Inferior parietal cortex (tissue), 1 donor: ENCODE measurements around the gene ARPC5L.
"Not testable (repeated sequence)": the region's sequence is repeated elsewhere in the genome, so short reads cannot be mapped to it uniquely, and the experiment has no call there.

ENCODE experiments used
- DNase-seq: peaks from one replicate; pipeline ENCODE4 v3.0.0-alpha.2; 2016; ENCODE audit errors: extremely low spot score

ARPC5L gene

DNA sequence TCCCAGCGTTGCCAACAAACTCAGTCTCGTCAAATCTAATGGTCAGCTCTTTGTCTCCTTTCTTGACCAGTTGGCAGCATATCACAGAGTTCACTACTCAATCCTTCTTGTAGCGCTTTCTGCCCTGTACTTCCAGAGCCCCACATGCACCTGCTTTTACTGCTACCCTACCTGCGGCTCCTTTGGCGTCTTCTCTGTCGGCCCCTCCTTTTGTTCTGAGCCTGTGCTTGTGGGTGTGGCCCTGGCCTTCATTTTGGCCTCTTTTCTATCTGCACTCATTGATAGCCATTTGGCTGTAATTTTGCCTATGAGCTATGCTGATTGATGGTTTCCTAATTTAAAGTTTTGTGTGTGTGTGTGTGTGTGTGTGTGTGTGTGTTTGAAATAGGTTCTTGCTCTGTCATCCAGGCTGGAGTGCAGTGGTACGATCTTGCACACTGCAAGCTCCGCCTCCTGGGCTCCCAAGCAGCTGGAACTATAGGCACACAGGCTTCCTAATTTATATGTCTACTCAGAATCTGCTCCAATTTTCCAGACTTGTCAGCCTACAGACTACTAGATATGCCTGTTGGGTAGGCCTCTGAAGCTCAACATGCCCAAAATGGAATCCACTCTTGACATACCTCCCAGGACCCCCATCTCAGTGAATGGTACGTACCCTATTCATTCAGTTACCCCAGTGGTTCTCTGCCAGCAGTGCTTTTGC lies 32.3 kb downstream of the ARPC5L start:
- no peak for DNase-seq

DNA sequence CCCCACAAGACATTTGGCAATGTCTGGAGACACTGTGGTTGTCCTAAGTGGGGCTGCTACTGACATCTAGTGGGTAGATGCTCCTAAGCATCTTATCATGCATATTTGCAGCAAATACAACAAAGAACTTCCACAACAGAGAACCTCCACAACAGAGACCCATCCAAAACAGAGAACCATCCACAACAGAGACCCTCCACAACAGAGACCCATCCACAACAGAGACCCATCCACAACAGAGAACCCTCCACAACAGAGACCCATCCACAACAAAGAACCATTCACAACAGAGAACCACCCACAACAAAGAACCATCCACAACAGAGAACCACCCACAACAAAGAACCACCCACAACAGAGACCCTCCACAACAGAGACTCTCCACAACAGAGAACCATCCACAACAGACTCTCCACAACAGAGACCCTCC lies 32.8 kb downstream of the ARPC5L start:
- peak; percentile 62 for DNase-seq

DNA sequence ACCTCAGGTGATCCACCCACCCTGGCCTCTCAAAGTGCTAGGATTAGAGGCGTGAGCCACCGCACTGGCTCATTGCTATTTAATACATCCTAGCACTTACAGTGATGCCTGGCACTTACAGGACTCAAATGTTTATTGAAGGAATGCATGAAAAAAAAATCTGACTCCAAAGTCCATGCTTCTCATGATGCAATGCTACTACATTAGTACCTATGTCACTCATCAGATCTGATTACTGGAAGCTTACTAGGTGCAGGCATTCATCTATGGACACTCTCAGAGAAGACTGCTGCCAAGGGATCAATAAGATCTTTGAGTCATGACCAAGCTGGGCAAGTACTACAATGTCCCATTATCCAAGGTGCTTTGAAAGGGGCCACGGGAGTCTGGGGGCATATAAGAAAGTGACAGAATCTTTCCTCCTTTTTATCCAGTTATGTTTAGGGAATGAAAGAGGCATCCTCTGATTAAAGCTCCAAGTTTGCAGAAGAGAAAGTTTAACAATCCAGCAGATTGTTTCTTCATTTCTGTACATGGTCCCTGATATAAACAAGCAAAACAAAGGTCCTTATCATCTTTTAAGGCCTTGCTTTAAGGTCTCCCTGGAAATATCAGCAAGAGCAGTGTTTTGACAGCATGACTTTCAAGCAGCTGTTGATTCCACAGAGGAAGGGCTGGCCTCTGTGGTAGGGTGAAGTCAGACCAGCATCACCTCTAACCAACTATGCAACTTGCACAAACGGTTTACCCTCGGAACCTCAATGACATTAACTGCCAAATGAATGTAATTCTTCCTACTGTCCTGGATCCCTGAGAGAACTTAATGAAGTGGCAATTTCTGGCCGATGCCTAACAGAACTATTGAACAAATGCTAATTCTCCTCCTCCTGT lies 35.9 kb downstream of the ARPC5L start:
- DNase-seq = no peak

DNA sequence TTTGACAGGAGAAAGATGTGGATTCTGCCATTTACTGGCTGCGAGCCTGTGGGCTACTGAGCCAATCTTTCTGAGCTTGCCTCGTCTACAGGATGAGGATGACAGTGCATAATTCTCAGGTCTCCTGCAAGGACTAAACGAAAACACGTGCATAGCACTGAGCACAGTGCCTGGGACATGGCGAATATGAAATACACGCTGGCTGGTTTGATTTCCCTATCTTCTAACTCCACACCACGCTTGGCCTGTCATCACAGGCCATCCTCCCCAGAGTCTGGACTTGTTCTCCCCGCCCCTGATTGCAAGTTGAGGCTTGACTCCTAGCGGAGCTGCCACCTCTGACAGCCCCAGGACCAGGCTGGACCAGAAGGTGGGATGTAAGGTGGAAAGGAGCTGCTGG lies 37.9 kb downstream of the ARPC5L start:
- DNase-seq = no peak

DNA sequence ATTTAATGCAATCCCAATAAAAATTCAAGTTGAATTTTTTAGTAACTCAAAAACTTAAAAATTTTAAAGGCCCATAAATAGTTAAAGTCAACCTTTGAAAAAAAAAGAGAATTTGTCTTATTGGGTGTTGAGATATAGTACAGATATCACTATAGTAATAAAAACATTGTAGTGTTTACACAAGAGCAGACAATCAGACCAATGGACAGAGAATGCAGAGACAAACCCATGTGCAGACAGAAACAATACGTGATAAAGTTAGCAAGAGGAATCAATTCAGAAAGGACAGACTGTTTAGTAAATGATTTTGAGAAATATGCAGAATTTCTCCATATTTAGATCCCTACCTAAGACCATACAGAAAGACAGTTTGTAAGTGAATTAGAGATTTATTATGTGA lies 45.0 kb downstream of the ARPC5L start:
- no peak for DNase-seq

DNA sequence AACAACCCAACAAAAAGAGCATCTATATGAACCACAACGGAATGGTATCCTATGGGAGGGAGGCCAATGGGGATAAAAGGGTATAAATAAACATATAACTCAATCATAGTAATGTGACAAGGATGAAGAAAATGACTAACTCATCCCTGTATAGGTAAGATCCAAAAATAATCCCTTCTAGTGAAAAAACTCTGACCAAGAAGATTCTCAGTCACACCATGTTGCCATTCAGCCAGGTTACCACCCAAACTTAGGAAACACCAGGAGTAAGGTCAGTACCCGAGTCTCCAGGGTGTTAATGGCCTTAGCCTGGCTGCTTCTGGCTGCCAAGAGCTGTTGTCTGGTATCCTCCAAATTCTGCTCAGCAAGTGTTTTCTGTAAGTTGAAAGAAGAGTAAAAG lies 46.2 kb downstream of the ARPC5L start:
- no peak for DNase-seq

DNA sequence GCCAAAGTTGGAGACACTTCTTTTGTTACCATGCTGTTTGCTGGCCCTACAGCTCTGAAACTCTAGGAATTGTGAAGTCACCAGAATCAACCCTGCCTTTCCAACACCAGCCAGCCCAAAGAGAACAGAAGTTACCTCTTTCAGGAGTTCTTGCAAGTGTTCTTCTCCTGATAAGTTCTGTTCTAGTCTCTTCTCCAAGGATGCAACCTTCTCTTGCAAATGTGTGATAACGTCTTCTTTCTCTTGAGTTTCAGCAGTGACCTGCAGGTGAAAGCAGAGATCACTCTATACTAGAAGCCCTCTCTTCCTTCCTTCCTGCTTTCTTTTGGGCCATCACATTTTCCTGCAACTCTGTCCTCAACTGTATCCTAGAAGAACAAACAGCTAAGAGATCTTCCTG lies 49.8 kb downstream of the ARPC5L start:
- DNase-seq = no peak

DNA sequence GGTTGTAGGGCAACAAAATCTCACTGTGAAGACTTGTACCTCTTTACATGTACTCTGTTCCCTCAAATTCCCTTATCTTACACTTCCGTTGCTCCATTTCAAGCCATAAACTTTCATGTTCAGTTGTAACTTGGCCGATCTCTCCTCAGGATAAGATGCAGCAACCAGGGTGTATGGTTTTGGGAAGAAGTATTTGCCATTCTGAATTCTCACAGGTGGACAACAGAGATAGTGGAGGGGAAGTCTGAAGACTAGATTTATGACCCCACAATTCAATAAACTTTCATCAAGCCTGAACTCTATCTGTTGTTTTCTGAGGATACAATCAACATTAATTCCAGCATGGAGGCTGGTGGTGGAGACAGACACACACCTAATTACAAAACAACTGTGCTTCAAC lies 51.4 kb downstream of the ARPC5L start:
- DNase-seq = no peak

DNA sequence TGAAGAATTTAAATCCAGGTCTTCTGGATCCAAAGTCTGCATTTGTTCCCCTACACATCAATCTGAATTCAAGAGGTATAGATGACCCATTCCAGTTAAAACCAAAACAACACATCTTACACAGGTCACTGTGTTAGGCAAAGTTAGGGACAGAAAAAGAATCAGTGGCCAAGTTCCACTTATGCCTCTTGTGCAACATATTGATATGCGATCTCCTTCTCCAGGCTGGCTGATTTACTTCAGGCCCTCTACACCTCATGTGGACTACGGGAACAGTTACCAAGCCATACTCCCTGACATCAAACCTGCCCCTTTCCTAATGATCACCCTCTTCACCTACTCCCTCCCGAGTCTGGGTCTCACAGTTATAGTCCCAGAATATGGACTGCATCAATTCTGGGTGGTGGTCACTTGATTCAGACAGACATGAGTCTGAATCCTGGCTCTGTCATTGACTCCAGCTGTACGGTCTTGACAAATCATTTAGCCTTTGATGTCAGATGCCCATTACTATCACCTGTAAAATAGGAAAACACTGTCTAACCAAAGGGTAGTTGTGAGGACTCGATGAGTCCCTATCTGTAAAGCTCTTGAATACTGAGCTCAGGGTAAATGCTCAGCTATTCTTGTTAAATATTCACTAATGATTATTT lies 52.9 kb downstream of the ARPC5L start:
- DNase-seq = no peak

DNA sequence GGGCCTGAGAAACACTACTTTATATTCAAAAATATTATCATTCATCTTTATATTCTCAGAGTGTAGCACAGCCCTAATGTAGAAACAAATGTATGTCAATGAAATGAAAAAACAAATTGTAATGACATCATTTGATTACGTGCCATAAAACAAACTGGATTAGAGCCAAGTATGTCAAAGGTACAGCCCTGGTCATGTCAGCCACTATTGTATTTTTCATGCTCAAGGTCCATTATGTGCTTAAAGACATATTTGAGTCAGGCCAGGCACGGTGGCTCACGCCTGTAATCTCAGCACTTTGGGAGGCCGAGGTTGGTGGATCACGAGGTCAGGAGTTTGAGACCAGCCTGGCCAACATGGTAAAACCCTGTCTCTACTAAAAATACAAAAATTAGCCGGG lies 58.5 kb downstream of the ARPC5L start:
- DNase-seq = not testable (repeated sequence)
